Lower leg skin (tissue), 4 donors: ENCODE data around the gene RAB11FIP4. TPM values are rescaled to one million over a fixed set of nuclear protein-coding genes. Genes with fewer than 3 reads are reported as not detected.

Experiments used
- DNase-seq, 2 donors: peaks; one replicate each; pipeline ENCODE4 v3.0.0-alpha.2; 2019; ENCODE audit warnings: low spot score in 2 of 2
- H3K4me3 ChIP-seq: fragments of 200-600 bp; sonication (generic); 2 replicates; pipeline ENCODE4 v1.5.1; 2017; ENCODE audit warnings: mild to moderate bottlenecking, low read depth; ENCODE audit not compliant: poor library complexity, severe bottlenecking
- POLR2A ChIP-seq, 2 donors: fragments of 450-650 bp; IDR thresholded peaks; one replicate each; pipeline ENCODE4 v1.6.1; 2016 to 2017; ENCODE audit warnings: antibody characterized with exemption in 2 of 2, mild to moderate bottlenecking in 1 of 2, moderate library complexity in 1 of 2
- WGBS, 2 donors: methylation state at CpG; one replicate each; pipeline ENCODE4 v1.1.5; 2018; 5-methylcytosine and 5-hydroxymethylcytosine counted together
- intact Hi-C: fragments of 100-400 bp; cut with DNase I; formaldehyde crosslinking; loops from one replicate; pipeline ENCODE4 v1.15.0; 2023; ENCODE audit warnings: low total_unique reads
- total RNA-seq, 4 donors: library from RNA; depleted of rRNA; stranded (reverse); fragments of >200 nt; gene quantifications; one replicate each; pipeline ENCODE4 v1.1.0, GENCODE V29; 2016
- TF ChIP-seq, protein P1 (sequence below), 3 donors: fragments of 450-650 bp; IDR thresholded peaks; one replicate each; pipeline ENCODE4 v1.5.1; 2016; ENCODE audit warnings: antibody characterized with exemption in 3 of 3, mild to moderate bottlenecking in 3 of 3, moderate library complexity in 2 of 3

Gene RAB11FIP4
- total RNA-seq, 4 donors from 2014 or later, result 27.4 to 62.8 (median 34.1) TPM

GRCh38 chr17:31522987-31523495, 131.6 kb downstream of the RAB11FIP4 start:
- no peak for DNase-seq
- TF ChIP-seq, protein P1, sequence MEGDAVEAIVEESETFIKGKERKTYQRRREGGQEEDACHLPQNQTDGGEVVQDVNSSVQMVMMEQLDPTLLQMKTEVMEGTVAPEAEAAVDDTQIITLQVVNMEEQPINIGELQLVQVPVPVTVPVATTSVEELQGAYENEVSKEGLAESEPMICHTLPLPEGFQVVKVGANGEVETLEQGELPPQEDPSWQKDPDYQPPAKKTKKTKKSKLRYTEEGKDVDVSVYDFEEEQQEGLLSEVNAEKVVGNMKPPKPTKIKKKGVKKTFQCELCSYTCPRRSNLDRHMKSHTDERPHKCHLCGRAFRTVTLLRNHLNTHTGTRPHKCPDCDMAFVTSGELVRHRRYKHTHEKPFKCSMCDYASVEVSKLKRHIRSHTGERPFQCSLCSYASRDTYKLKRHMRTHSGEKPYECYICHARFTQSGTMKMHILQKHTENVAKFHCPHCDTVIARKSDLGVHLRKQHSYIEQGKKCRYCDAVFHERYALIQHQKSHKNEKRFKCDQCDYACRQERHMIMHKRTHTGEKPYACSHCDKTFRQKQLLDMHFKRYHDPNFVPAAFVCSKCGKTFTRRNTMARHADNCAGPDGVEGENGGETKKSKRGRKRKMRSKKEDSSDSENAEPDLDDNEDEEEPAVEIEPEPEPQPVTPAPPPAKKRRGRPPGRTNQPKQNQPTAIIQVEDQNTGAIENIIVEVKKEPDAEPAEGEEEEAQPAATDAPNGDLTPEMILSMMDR (IDR thresholded peaks at IDR 0.05), result no peak
- TF ChIP-seq POLR2A (IDR thresholded peaks at IDR 0.05), result no peak
- WGBS, 2 donors, result 81 to 85% methylated on average over 8 to 9 of the region's 9 CpGs
- no peak overlapping the region for H3K4me3 ChIP-seq
- intact Hi-C loops, result no loop called here

DNA sequence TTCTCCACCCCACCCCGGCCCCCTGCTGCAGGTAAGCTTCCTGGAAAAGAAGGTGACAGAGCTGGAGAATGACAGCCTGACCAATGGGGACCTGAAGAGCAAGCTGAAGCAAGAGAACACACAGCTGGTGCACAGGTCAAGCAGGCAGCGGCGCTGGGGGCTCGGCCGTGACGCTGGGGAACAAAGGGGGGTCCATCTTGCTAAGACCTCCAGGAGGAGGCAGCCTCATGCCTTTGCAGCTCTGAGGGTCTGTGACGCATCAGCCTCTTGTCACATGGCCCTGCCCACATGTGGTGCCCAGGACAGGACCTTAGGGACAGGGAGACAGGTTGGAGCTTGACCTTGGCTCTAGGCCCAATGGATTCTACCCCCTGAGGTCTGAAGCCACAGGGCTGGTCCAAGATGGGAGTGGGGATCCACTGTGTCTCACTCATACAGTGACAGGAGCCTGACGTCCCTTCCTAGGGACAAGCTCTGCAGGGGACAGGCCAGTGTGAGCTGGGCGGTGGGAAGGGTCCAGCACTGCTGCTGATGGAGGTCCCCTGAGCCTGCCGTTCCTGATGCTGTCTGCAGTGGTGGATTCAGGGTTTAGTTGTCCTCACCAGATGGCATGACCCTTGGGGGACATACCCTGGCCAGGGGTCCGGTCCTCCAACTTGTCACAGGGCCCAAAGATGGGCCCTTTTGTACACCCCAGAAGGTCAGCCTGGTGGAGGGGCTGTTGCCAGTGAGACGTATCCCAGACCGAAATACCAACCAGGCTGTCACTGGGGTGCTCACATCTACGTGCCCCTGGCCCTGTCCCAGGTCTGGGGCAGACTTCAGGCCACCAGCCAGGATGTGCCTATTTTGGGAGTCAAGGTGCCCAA, 132.6 kb downstream of the RAB11FIP4 start:
- WGBS, 2 donors, result 91 to 97% methylated on average over 13 to 14 of the region's 14 CpGs
- intact Hi-C loops, result loop anchor here (2.0 kb wide), 1 partner anchor 87 kb away; no protein-coding TSS in a partner anchor
- H3K4me3 ChIP-seq, result no peak overlapping the region
- no peak for DNase-seq
- TF ChIP-seq, protein P1 (IDR thresholded peaks at IDR 0.05), result no peak
- no peak for TF ChIP-seq POLR2A (IDR thresholded peaks at IDR 0.05)

DNA sequence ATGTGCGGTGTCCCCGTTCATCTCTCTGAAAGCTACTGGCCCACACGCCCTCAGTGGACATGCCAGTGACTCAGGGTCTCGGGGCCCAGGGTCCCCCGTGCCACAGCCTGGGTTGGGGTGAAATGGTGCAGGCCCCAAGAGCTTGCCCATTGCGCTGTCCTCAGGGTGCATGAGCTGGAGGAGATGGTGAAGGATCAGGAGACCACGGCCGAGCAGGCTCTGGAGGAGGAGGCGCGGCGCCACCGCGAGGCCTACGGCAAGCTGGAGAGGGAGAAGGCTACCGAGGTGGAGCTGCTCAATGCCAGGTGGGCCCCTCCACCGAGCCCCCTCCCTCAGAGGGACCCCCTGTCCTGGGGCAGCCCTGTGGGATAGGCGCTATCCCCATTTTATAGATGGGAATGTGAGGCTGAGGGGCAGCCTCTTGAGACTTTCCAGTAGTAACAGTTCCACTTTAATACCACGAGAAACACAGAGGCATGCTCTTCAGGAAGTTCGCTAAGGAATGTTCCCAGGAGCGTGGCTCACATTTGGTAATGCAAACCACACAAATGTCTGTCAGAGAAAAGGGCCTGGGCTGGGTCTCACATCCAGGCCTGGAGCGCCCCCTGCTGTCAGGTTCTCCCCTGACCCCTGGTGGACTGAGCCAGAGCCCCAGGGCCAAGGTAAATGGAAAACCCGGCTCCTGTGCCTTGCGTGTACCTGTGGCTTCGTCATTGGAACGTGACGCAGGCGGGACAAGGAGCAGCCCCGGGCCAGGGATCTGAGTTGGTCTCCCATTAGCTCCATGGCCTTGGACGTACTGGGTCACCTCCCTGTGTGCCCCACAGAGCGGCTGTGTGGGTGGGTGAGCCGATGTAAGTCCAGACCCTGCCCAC, 133.7 kb downstream of the RAB11FIP4 start:
- 68 to 69% methylated on average over 28 to 29 of the region's 31 CpGs for WGBS, 2 donors
- no peak overlapping the region for H3K4me3 ChIP-seq
- intact Hi-C loops, result loop anchor here (2.0 kb wide), 1 partner anchor 88 kb away; no protein-coding TSS in a partner anchor
- DNase-seq, result peak; percentile 69 to 96
- no peak for TF ChIP-seq POLR2A (IDR thresholded peaks at IDR 0.05)
- TF ChIP-seq, protein P1 (IDR thresholded peaks at IDR 0.05), result peak in 1 of 3 donors; percentile 51

GRCh38 chr17:31525801-31526549, 134.5 kb downstream of the RAB11FIP4 start:
- TF ChIP-seq POLR2A (IDR thresholded peaks at IDR 0.05), result no peak
- TF ChIP-seq, protein P1 (IDR thresholded peaks at IDR 0.05), result no peak
- 84 to 87% methylated on average over 14 to 21 of the region's 21 CpGs for WGBS, 2 donors
- DNase-seq, result no peak
- H3K4me3 ChIP-seq, result no peak overlapping the region
- intact Hi-C loops, result loop anchor here (2.0 kb wide), 1 partner anchor 89 kb away; no protein-coding TSS in a partner anchor

DNA sequence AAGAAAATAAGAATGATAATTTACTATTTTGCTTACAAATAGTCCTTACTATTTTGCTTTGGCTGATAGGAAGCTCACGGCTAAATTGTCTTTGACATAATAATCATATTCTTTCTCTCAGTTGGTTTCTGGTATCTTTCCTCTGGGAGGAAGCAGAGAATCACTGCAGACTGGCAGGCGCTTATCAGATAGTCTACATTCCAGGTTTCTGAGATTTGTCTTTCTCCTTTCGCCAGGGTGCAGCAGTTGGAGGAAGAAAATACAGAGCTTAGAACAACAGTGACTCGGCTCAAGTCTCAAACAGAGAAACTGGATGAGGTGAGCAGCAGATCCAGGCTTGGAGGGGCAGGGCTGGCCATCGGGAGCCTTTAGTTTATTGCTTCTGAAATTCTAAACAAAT, 136.1 kb downstream of the RAB11FIP4 start:
- no peak for DNase-seq
- H3K4me3 ChIP-seq, result no peak overlapping the region
- TF ChIP-seq POLR2A (IDR thresholded peaks at IDR 0.05), result no peak
- TF ChIP-seq, protein P1 (IDR thresholded peaks at IDR 0.05), result no peak
- intact Hi-C loops, result no loop called here
- WGBS, 2 donors, result 37 to 47% methylated on average over 5 of the region's 5 CpGs
